ENCODE measurements around the gene PPP4R2. TPM values are rescaled to one million over a fixed set of nuclear protein-coding genes. Genes with fewer than 3 reads are reported as not detected.

Gene PPP4R2
- total and polyA plus RNA-seq, 2 of the 4 experiments (the other 2 are of a cell fraction) = 13.5 to 31.4 TPM

DNA sequence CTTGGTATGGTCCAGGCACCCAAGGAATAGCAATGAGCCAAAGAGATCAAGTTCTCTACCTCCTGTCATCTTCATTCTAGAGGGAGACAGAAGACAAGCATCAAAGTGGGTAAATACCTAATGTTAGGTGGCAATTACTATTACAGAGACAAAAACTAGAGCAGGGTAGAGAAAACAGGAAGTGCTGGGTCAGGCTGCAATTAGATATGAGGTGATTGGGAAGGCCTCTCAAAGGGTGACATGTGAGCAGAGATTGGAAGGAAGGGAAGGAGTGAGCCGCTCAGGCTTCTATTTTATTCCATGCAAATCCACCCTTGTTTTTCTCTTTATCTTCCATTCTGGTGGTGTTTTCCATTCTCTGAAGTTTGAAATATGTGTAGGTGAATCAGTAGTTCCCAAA is 102.3 kb downstream of the PPP4R2 start:
- TF ChIP-seq FOS (IDR thresholded peaks at IDR 0.05; ENCODE audit: low read depth, low read length) (no peak), MXI1 (IDR thresholded peaks at IDR 0.05; ENCODE audit: borderline replicate concordance, low read depth, low read length) (no peak), CEBPB (IDR thresholded peaks at IDR 0.05; ENCODE audit: low read depth, low read length) (no peak), MAZ (IDR thresholded peaks at IDR 0.05; ENCODE audit: borderline replicate concordance, low read depth, low read length) (no peak), MAFK (IDR thresholded peaks at IDR 0.05; ENCODE audit: low read depth, low read length) (no peak)
- H3K9ac ChIP-seq (ENCODE audit: low read depth, low read length) = no peak overlapping the region
- H3K18ac ChIP-seq (ENCODE audit: low read depth, low read length) = no peak overlapping the region
- WGBS, 2 experiments (ENCODE audit: extremely low coverage in 2 of 2, insufficient read length in 1 of 2) = no CpG with 5 or more reads among the region's 1 CpG
- DNase-seq (no peak), ATAC-seq (ENCODE audit: low read depth) (no peak)
- H3K27ac ChIP-seq (ENCODE audit: insufficient read depth, low read length) = no peak overlapping the region
- no peaks in the 10 kb centered on the region for H3K9me1 ChIP-seq (ENCODE audit: insufficient read depth, low read length)
- H3K4me1 ChIP-seq (ENCODE audit: control insufficient read depth, insufficient read depth, low read length) = no peaks in the 10 kb centered on the region
- BruUV-seq (replicated peaks) = no TSS peak
- dilution Hi-C loops (cut with HindIII; ENCODE audit: low sequenced_read_pairs, unreplicated experiment) (no loop called here), in situ Hi-C loops (cut with MboI; ENCODE audit: low sequenced_read_pairs) (loop anchor here (25.0 kb wide), 2 partner anchors 662 to 1212 kb away; partner anchors contain the start of gene RYBP), intact Hi-C loops (cut with micrococcal nuclease) (loop anchor here (5.0 kb wide), 1 partner anchor 753 kb away; no protein-coding TSS in a partner anchor)
- no peak overlapping the region for H2AK9ac ChIP-seq (replicated peaks; ENCODE audit: low read depth, low read length, poor library complexity)
- H3K9me3 ChIP-seq (ENCODE audit: control insufficient read depth, insufficient read depth, low read length) = 0 out of 2 replicates have a peak, but pooled peaks cover 2% of the 10 kb centered on the region
- H2BK5ac ChIP-seq (ENCODE audit: low read depth, low read length, poor library complexity, severe bottlenecking) = no peak overlapping the region
- peaks cover 7% of the 10 kb centered on the region; the same call in 1 of the 2 replicates for H3K27me3 ChIP-seq (ENCODE audit: control insufficient read depth, insufficient read depth, low read length)
- no peak overlapping the region for H3K4me3 ChIP-seq (ENCODE audit: insufficient read depth, low read depth, low read length)
- no peaks in the 10 kb centered on the region for H4K20me1 ChIP-seq (ENCODE audit: insufficient read depth, low read length)
- no peak overlapping the region for H4K5ac ChIP-seq (ENCODE audit: low read depth, low read length)
- H2AK5ac ChIP-seq (ENCODE audit: low read depth, low read length) = no peak overlapping the region
- CTCF ChIA-PET = no interaction called here
- H3K4ac ChIP-seq (ENCODE audit: low read depth, low read length) = no peak overlapping the region
- H4K8ac ChIP-seq (ENCODE audit: low read depth in 2 of 2, low read length in 2 of 2) = no peak overlapping the region
- H3K56ac ChIP-seq (ENCODE audit: extremely low read depth, insufficient read depth, low read length) = no peak overlapping the region
- no peak overlapping the region for H3K14ac ChIP-seq (replicated peaks; ENCODE audit: low read depth, low read length)
- H2BK120ac ChIP-seq (ENCODE audit: low read depth, low read length) = no peak overlapping the region
- H4K91ac ChIP-seq (ENCODE audit: insufficient read depth, low read depth, low read length) = no peak overlapping the region
- H2AFZ ChIP-seq (replicated peaks; ENCODE audit: low read length, poor library complexity) = no peak overlapping the region
- H2BK15ac ChIP-seq (ENCODE audit: low read depth, low read length) = no peak overlapping the region
- H3K23ac ChIP-seq (ENCODE audit: low read depth, low read length) = no peak overlapping the region
- H3K79me1 ChIP-seq (ENCODE audit: low read depth in 1 of 2, low read length in 2 of 2) = no peaks in the 10 kb centered on the region
- H3K36me3 ChIP-seq (ENCODE audit: control insufficient read depth, insufficient read depth, low read length) = no peaks in the 10 kb centered on the region
- H3K4me2 ChIP-seq (ENCODE audit: low read depth, low read length) = no peak overlapping the region
- POLR2A ChIA-PET (ENCODE audit: unreplicated experiment) = no interaction called here
- no peak overlapping the region for H2BK20ac ChIP-seq (ENCODE audit: low read depth, low read length)
